HG03066 (cell line): ENCODE data around the gene SLC25A36.
"Not testable (repeated sequence)": the region's sequence is repeated elsewhere in the genome, so short reads cannot be mapped to it uniquely, and the experiment has no call there.

ENCODE experiments used
- ATAC-seq: cut with Tn5 transposase; IDR thresholded peaks from one replicate; pipeline ENCODE4 v1.9.1; 2021; ENCODE audit warnings: low read depth; ENCODE audit not compliant: unreplicated experiment

SLC25A36 gene

DNA sequence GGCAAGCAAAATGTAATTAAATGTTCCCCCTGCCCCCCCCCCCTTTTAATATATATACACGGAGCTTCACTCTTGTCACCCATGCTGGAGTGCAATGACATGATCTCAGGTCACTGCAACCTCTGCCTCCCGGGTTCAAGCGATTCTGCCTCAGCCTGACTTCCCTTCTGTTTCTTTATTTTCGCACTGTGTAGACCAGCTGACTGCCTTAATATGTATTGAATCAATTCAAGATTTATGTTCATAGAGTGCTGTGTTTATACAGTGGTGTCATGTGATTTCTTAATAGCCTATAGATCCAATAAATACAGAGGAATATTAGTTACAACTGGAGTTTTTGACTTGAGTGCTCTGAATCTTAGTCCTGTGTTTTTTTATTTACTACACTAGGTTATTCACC, 39.0 kb downstream of the SLC25A36 start:
- no peak for ATAC-seq

DNA sequence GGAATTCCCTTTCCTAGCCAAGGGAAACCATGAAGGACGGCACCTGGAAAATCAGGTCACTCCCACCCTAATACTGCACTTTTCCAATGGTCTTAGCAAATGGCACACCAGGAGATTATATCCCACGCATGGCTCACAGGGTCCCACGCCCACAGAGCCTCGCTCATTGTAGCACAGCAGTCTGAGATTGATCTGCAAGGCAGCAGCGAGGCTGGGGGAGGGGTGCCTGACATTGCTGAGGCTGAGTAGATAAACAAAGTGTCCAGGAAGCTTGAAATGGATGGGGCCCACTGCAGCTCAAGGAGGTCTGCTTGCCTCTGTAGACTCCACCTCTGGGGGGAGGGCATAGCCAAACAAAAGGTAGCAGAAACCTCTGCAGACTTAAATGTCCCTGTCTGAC, 46.2 kb downstream of the SLC25A36 start:
- ATAC-seq: not testable (repeated sequence)

DNA sequence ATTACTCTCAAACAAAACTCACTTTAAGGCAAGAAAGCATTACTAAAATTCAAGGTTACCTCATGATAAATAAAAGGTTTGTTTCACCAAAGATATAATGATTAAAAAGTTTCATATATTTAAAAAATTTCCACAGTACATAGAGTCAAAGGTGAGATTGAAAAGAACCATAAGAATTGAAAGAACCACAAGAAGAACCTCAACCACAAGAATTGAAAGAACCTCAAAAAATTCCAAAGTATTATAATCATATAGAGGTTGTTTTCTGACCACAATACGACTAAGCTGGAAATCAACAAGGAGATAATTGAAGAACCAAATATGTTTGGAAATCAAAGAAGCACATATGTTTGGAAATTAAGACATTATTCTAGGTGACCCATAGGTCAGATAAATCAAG, 52.7 kb downstream of the SLC25A36 start:
- ATAC-seq: no peak

DNA sequence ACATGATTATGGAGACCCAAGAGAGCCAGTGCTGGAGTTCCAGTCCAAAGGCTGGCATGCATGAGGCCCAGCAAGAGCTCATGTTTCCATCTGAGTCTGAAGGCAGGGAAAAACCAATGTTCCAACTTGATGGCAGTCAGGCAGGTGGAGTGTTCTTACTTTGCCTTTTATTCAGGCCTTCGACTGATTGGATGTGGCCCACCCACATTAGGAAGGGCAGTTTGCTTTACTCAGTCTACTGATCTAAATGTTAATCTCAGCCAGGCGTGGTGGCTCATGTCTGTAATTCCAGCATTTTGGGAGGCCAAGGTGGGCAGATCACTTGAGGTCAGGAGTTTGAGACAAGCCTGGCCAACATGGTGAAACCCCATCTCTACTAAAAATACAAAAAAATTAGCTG, 53.2 kb downstream of the SLC25A36 start:
- ATAC-seq: not testable (repeated sequence)

DNA sequence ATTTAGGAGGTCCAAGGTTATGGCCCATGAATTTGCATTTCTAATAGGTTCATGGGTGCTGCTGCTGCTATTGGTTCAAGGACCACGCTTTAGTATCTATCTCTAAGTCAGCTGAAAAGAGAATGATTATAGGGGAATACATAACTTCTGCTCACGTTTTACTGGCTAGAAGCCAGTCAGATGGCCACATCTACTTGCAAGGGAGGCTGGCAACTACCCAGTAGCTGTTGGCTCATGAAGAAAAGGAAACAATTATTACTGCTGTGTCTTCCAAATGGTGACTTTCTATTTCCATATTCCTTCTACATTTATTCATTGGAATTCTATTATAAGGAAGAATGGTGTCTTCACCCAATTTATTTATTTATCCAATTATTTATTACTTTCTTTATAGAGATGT, 54.2 kb downstream of the SLC25A36 start:
- no peak for ATAC-seq

DNA sequence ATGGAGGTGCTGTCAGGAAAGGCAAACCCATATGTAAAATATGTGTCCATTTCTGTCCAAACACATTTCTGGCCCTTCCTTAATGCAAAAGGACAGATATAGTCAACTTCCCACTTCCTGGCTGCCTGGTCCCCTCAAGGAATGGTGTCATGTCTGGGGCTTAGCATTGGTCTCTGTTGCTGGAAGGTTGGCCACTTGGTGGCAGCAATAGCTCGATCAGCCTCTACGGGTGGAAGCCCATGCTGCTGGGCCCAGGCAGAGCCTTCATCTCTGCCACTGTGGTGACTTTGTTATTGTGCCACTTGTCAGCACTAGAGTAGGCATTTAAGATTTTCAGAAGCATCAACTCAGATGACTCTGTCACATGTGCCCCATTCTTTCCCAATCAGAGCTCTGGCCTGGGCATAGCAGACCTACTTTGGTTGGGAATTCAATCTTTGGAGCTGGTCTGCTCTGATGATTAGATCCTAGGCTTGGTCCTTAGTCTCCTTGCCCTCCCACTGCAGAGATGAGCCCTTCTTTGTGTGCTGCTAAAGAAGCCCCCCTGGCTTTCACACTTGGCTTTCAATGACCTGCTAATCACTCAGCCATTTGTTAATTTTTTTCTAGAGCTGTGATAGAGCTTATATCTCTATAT, 58.5 kb downstream of the SLC25A36 start:
- no peak for ATAC-seq

DNA sequence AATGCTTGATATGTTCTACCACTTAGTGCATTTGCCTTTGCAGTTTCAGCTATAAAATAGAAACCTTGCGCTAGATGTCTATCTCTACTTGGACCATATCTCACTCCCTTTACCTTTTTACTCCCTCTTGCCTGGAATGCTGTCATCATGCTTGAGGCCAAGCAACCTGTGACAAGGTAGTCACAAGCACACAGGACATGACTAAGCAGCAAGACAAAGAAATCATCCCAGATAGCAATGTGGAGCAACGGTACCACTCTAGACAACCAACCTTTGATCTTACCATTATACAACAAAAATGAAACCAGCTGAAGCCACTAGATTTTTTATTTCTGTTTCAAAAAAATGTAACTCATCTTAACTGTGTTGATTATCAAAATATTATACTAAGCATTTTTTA, 59.0 kb downstream of the SLC25A36 start:
- ATAC-seq: no peak

DNA sequence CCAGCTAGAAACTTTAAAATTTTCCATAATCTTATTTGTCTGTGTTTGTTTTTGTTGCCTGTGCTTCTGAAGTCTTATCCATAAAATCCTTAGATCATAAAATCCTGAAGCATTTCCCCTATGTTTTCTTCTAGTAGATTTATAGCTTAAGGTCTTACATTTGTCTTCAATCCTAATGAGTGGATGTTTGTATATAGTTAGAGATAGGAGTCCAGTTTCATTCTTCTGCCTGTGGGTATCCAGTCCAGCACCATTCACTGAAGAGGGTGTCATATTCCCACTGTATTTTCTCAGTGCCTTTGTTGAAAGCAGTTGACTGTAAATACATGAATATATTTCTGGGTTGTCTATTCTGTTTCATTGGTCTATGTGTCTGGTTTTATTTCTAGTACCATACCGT, 64.7 kb downstream of the SLC25A36 start:
- ATAC-seq: no peak

DNA sequence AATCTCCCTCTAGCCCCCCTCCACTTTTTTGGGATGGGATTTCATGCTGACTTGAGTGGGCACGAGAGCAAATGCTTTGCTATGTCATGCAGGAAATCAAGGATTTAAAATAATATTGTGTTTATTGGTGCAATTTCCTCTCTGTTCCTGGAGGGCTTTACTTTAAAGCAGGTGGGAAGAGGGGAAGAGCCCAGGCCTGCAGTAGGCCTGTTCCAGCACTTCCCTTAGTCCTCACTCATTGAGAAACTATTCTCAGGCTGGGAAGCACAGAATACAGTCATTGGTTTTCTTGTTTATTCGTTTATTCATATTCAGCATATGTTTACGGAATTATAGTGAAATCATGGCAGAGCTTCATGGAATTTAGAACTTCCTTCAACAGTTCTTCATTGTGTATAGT, 67.9 kb downstream of the SLC25A36 start:
- ATAC-seq: no peak

DNA sequence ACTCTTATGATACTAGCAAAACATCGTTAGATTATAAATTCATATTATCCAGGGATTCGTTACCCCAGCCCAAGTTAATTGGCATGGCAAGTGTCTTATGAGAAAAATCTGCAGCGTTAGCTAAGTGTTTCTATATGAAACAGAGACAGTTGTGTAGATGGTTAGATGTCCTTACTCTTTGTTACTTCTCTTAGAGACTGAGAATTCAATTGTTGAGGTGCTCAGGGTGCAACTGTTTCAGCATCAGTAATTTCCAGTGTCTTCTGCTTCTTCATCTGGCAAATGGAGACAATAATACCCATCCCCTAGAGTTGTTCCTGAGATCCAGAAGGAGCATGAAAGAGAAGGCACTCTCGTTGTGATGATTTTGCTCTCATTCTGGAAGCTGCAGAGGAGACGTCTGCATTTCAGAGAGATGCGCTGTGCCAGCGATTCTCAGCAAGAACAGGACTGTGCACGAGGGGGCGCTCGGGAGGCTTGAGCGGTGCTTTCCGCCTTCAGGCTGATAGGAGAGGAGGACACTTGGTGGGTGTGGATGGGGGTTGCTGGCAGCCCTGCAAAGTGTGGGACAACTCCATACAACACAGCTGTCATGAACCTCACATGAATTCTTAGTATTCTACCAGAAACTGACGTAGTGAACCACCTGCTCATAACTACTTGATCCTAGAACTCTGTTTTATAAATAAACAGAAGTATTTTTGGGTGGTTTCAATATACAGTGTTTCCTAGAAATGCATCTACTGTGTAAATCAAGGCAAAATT, 69.8 kb downstream of the SLC25A36 start:
- ATAC-seq: peak; percentile 73

DNA sequence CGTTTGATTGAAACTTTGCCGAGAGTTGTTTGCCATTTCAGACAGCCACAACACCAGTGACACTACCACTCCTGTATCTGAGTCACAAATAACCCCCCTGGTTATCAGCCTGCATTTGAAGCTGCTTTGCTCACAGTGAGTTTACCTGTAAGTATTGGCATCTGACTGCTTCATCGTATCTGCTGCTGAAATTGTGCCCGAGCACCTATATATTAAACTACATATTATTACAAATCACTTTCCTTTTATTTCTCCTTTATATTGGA, 70.3 kb downstream of the SLC25A36 start:
- no peak for ATAC-seq

DNA sequence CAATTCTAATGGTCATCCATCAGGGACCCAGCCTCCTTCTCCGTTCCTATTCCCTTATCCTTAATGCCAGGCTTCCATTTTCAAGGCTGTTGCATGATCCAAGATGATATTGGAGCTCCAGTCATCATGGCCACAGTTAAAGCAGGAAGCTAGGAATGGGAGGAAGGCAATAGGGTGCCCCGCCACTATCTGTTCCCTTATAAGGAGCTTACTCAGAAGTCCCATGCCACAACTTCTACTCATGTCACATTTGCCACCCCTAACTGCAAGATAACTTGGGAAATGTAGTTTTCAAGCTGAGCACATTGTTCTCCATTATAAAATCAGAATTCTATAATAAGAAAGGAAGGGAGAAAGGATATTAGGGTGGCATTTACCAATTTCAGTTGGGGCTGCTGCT, 70.9 kb downstream of the SLC25A36 start:
- no peak for ATAC-seq

DNA sequence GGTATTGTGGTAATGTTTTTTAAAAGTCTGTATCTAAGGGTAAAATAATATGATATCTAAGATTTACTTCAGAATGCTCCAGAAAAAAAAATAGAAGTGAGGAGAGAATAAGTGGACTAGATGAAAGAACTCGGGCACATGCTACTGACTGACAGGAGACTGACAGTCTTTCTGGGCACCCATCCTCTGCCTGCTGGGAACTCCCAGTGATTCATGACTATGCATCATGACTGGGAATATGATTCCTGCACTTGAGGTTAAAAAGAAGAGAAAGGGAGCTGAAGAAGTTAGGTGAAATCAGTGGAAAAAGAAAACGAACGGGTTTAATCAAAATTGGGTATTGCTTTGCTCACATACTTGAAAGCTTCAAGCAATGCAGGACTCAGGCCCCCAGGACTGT, 73.8 kb downstream of the SLC25A36 start:
- no peak for ATAC-seq

DNA sequence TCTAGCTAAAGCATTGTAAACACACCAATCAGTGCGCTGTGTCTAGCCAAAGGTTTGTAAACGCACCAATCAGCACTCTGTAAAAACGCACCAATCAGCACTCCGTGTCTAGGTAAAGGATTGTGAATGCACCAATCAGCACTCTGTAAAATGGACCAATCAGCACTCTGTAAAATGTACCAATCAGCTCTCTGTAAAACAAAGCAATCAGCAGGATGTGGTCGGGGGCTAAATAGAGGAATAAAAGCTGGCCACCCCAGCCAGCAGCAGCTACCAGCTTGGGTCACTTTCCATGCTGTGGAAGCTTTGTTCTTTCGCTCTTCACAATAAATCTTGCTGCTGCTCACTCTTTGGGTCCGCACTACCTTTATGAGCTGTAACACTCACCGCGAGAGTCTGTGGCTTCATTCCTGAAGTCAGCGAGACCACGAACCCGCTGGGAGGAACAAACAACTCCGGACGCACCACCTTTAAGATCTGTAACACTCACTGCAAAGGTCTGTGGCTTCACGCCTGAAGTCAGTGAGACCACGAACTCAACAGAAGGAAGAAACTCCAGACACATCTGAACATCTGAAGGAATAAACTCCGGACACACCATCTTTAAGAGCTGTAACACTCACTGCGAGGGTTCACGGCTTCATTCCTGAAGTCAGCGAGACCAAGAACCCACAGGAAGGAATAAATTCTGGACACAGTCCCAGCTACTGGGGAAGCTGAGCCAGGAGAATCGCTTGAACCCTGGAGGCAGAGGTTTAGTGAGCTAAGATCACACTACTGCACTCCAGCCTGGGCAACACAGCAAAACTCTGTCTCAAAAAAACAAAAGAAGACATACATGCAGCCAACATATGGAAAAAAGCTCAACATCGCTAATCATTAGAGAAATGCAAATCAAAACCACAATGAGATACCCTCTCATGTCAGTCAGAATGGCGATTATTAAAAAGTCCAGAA, 76.0 kb downstream of the SLC25A36 start:
- not testable (repeated sequence) for ATAC-seq

DNA sequence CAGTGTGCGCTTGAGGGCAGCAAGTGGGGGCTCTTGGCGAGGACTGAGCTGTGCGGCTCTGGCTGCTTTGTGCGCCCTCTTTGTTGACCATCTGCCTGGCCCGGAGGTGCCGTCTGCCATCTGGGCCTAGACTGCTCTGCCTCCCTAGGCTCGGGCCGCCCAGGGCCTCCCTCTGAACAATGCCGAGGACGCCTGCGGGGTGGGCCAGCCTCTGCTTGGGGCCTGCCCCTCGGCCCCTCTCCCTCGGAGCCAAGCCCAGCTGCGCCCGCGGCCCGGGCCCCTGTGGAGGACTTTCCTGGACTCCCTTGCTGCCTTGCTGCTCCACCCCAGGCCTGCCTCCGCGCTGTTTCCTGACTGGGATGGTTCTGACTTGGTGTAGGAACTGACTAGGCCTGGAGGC, 77.6 kb downstream of the SLC25A36 start:
- ATAC-seq: no peak

DNA sequence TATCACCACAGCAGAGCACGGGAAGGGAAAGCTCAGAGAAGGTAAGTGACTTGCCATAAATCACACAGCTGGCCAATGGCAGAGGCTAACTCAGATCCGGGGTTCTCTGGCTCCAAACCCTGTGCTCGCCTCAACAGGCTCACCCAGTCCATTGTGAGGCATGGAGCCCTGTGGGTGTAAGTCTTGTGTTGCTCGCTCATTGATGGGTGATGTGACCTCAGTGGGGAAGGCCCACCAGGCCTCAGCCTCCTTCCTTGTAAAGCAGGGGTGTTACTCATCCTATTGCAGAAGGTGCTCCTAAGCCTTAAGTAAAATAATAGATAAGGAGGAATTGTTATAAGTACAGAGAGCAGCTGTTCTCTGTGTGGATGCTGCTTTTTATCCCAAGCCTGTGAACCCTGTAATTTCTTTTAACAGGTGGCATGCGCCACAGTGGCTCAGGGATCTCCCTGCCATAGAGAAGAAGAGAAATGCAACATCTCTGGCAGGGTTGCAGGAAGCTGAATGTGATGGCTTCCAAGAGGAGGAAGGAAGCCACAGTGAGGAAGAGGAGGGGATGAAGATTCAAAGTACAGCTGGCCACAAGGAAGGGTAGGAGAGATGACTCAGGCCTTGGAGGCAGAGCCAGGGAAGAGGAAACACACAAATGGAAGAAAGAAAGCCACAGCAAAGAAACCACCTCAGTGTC, 78.7 kb downstream of the SLC25A36 start:
- ATAC-seq: no peak

DNA sequence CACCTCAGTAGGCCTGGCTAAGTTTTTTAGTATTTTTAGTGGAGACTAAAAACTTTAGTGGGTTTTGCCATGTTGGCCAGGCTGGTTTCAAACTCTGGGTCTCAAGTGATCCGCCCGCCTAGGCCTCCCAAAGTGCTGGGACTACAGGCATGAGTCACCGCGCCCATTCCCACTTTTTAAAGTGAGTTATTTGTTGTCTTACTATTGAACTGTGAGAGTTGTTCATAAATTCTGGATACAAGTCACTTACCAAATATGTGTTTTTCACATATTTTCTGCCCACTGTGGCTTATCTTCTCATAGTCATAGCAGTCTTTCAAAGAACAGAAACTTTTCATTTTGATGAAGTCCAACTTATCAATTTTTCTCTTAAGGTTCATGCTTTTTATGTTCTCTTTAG, 79.6 kb downstream of the SLC25A36 start:
- no peak for ATAC-seq
